Effector memory CD4-positive, alpha-beta T cell (primary cell): ENCODE data around the gene SIGLEC1.
A peak's percentile ranks its signal among the peaks of the same experiment; 100 is the strongest.

Source experiments
- DNase-seq, 3 donors: peaks; one replicate each; pipeline ENCODE4 v3.0.0-alpha.2; 2020
- H3K27ac ChIP-seq: 2 replicates; pipeline ENCODE4 v1.7.0; 2013; ENCODE audit warnings: mild to moderate bottlenecking, low read length, moderate library complexity; ENCODE audit not compliant: insufficient read depth, poor library complexity, severe bottlenecking
- H3K27me3 ChIP-seq: replicated peaks from 2 replicates; pipeline ENCODE4 v1.7.0; 2013; ENCODE audit warnings: mild to moderate bottlenecking, low read length; ENCODE audit not compliant: insufficient read depth, control insufficient read depth, poor library complexity, severe bottlenecking
- H3K36me3 ChIP-seq: 2 replicates; pipeline ENCODE4 v1.7.0; 2013; ENCODE audit warnings: mild to moderate bottlenecking, low read length, moderate library complexity; ENCODE audit not compliant: control insufficient read depth, insufficient read depth
- H3K4me1 ChIP-seq: 2 replicates; pipeline ENCODE4 v1.7.0; 2013; ENCODE audit warnings: low read length, mild to moderate bottlenecking; ENCODE audit not compliant: control insufficient read depth, insufficient read depth, poor library complexity, severe bottlenecking
- H3K4me3 ChIP-seq: 2 replicates; pipeline ENCODE4 v1.7.0; 2013; ENCODE audit warnings: low read length, low read depth, mild to moderate bottlenecking; ENCODE audit not compliant: insufficient read depth, poor library complexity, severe bottlenecking
- H3K9me3 ChIP-seq: 2 replicates; pipeline ENCODE4 v1.7.0; 2013; ENCODE audit warnings: mild to moderate bottlenecking, low read length, moderate library complexity; ENCODE audit not compliant: control insufficient read depth

SIGLEC1 gene

GRCh38 chr20:3745686-3746173 lies 33.3 kb upstream of the SIGLEC1 start:
- Histone ChIP-seq H3K36me3 (no peaks in the 10 kb centered on the region), H3K4me1 (peaks cover 12% of the 10 kb centered on the region), H3K27ac (no peak overlapping the region), H3K27me3 (no peaks in the 10 kb centered on the region), H3K4me3 (no peak overlapping the region), H3K9me3 (no peaks in the 10 kb centered on the region)
- DNase-seq = no peak

GRCh38 chr20:3744806-3745685 lies 32.6 kb upstream of the SIGLEC1 start:
- Histone ChIP-seq H3K4me3 (no peak overlapping the region), H3K9me3 (no peaks in the 10 kb centered on the region), H3K36me3 (no peaks in the 10 kb centered on the region), H3K4me1 (peaks cover 12% of the 10 kb centered on the region), H3K27me3 (no peaks in the 10 kb centered on the region), H3K27ac (no peak overlapping the region)
- DNase-seq = peak; percentile 70 to 75 (median 73)

GRCh38 chr20:3744037-3744436 lies 31.6 kb upstream of the SIGLEC1 start:
- Histone ChIP-seq H3K36me3 (no peaks in the 10 kb centered on the region), H3K4me1 (peaks cover 12% of the 10 kb centered on the region), H3K9me3 (no peaks in the 10 kb centered on the region), H3K4me3 (no peak overlapping the region), H3K27ac (no peak overlapping the region), H3K27me3 (no peaks in the 10 kb centered on the region)
- no peak for DNase-seq

- Histone ChIP-seq H3K27ac (no peak overlapping the region), H3K4me3 (no peak overlapping the region), H3K4me1 (peaks cover 12% of the 10 kb centered on the region), H3K27me3 (no peaks in the 10 kb centered on the region), H3K9me3 (no peaks in the 10 kb centered on the region), H3K36me3 (no peaks in the 10 kb centered on the region)
- DNase-seq = no peak
Observed at GRCh38 chr20:3743251-3743650, 30.9 kb upstream of the SIGLEC1 start.

- Histone ChIP-seq H3K4me3 (no peak overlapping the region), H3K27ac (no peak overlapping the region), H3K27me3 (no peaks in the 10 kb centered on the region), H3K4me1 (peaks cover 12% of the 10 kb centered on the region), H3K9me3 (no peaks in the 10 kb centered on the region), H3K36me3 (no peaks in the 10 kb centered on the region)
- DNase-seq = no peak
Observed at GRCh38 chr20:3741836-3742458, 29.5 kb upstream of the SIGLEC1 start.

- no peaks in the 10 kb centered on the region for H3K36me3 ChIP-seq
- no peaks in the 10 kb centered on the region for H3K9me3 ChIP-seq
- H3K27ac ChIP-seq = no peak overlapping the region
- peaks cover 11% of the 10 kb centered on the region for H3K4me1 ChIP-seq
- no peaks in the 10 kb centered on the region for H3K27me3 ChIP-seq
- DNase-seq = no peak
- no peak overlapping the region for H3K4me3 ChIP-seq
Observed at GRCh38 chr20:3740615-3741301, 28.4 kb upstream of the SIGLEC1 start.

GRCh38 chr20:3739926-3740451 lies 27.6 kb upstream of the SIGLEC1 start:
- DNase-seq = no peak
- Histone ChIP-seq H3K4me1 (peaks cover 3% of the 10 kb centered on the region), H3K4me3 (no peak overlapping the region), H3K9me3 (no peaks in the 10 kb centered on the region), H3K27ac (no peak overlapping the region), H3K27me3 (no peaks in the 10 kb centered on the region), H3K36me3 (no peaks in the 10 kb centered on the region)

- Histone ChIP-seq H3K36me3 (no peaks in the 10 kb centered on the region), H3K4me1 (no peaks in the 10 kb centered on the region), H3K9me3 (no peaks in the 10 kb centered on the region), H3K4me3 (no peak overlapping the region), H3K27me3 (no peaks in the 10 kb centered on the region), H3K27ac (no peak overlapping the region)
- no peak for DNase-seq
Observed at GRCh38 chr20:3739054-3739925, 26.9 kb upstream of the SIGLEC1 start.
